C4-2B (cell line): Measurements from ENCODE around the gene WHAMM.

ENCODE experiments used
- ZFX ChIP-seq: fragments of 450-650 bp; IDR thresholded peaks from 2 replicates; pipeline ENCODE4 v1.6.1; 2017
- TF ChIP-seq, protein P1 (sequence below): fragments of 450-650 bp; conservative IDR thresholded peaks from 2 replicates; pipeline ENCODE4 v1.5.1; 2017; ENCODE audit warnings: mild to moderate bottlenecking

DNA sequence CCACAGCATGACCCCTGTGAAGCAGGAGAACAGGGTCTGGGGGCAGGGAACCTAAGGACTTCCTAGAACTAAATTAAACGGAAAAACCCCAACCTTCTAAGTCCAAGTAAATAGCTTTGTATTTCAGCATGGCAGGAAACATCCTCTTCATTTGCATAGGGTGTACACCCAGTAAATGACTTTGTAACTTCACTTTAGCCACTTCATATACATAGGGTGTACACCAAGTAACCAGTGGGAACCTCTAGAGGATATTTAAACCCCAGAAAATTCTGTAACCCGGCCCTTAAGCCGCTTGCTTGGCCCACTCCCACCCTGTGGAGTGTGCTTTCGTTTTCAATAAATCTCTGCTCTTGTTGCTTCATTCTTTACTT, 45.3 kb upstream of the WHAMM start:
- TF ChIP-seq, protein P1, sequence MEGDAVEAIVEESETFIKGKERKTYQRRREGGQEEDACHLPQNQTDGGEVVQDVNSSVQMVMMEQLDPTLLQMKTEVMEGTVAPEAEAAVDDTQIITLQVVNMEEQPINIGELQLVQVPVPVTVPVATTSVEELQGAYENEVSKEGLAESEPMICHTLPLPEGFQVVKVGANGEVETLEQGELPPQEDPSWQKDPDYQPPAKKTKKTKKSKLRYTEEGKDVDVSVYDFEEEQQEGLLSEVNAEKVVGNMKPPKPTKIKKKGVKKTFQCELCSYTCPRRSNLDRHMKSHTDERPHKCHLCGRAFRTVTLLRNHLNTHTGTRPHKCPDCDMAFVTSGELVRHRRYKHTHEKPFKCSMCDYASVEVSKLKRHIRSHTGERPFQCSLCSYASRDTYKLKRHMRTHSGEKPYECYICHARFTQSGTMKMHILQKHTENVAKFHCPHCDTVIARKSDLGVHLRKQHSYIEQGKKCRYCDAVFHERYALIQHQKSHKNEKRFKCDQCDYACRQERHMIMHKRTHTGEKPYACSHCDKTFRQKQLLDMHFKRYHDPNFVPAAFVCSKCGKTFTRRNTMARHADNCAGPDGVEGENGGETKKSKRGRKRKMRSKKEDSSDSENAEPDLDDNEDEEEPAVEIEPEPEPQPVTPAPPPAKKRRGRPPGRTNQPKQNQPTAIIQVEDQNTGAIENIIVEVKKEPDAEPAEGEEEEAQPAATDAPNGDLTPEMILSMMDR, result no peak
- no peak for TF ChIP-seq ZFX
